CD14-positive monocyte (primary cell): ENCODE results near the gene CDH23. TPM values are rescaled to one million over a fixed set of nuclear protein-coding genes. Genes with fewer than 3 reads are reported as not detected.

Source experiments
- DNase-seq, 3 donors: peaks; one replicate each; pipeline ENCODE4 v3.0.0-alpha.2; 2011 to 2022
- H2AFZ ChIP-seq: 2 replicates; pipeline ENCODE4 v1.6.0; 2012; ENCODE audit warnings: mild to moderate bottlenecking, low read depth, low read length, inconsistent platforms; ENCODE audit not compliant: insufficient read depth, poor library complexity, severe bottlenecking
- H3K27ac ChIP-seq, 2 donors: 1 replicate in 1 of 2; 2 replicates in 1 of 2; pipeline ENCODE4 v1.5.1; 2012 to 2013; ENCODE audit warnings: low read length in 2 of 2, control low read depth in 1 of 2, inconsistent platforms in 1 of 2, low read depth in 1 of 2, mild to moderate bottlenecking in 1 of 2
- H3K27me3 ChIP-seq, 2 donors: one replicate each; pipeline versions ENCODE4 v1.6.0 to v1.6.1; 2011 to 2013; ENCODE audit warnings: low read length in 2 of 2; ENCODE audit not compliant: control insufficient read depth in 2 of 2, insufficient read depth in 2 of 2
- H3K36me3 ChIP-seq, 2 donors: replicated peaks in 1 of 2; 1 replicate in 1 of 2; 2 replicates in 1 of 2; pipeline versions ENCODE4 v1.5.1 to v1.6.1; 2012 to 2013; ENCODE audit warnings: low read length in 2 of 2, control low read depth in 1 of 2, inconsistent platforms in 1 of 2, mild to moderate bottlenecking in 1 of 2; ENCODE audit not compliant: insufficient read depth in 2 of 2, control insufficient read depth in 1 of 2
- H3K4me1 ChIP-seq, 2 donors: 1 replicate in 1 of 2; 2 replicates in 1 of 2; pipeline versions ENCODE4 v1.5.1 to v1.6.1; 2012 to 2013; ENCODE audit warnings: low read length in 2 of 2, control low read depth in 1 of 2, inconsistent platforms in 1 of 2, mild to moderate bottlenecking in 1 of 2, moderate library complexity in 1 of 2; ENCODE audit not compliant: insufficient read depth in 2 of 2, control insufficient read depth in 1 of 2
- H3K4me2 ChIP-seq: replicated peaks from 2 replicates; pipeline ENCODE3; 2012; ENCODE audit warnings: low read length, moderate library complexity, mild to moderate bottlenecking; ENCODE audit not compliant: poor library complexity, severe bottlenecking; ENCODE audit errors: extremely low read depth
- H3K4me3 ChIP-seq, 3 experiments: fragments of 200-600 bp in 1 of 3; sonication (generic) in 1 of 3; replicated peaks in 1 of 3; 1 replicate in 2 of 3; 2 replicates in 1 of 3; pipeline ENCODE4 v1.5.1; 2011 to 2013; ENCODE audit warnings: low read length in 3 of 3, mild to moderate bottlenecking in 3 of 3, control low read depth in 2 of 3, low read depth in 2 of 3, inconsistent platforms in 1 of 3, moderate library complexity in 1 of 3
- H3K79me2 ChIP-seq: 2 replicates; pipeline ENCODE4 v1.6.0; 2012; ENCODE audit warnings: mild to moderate bottlenecking, control low read depth, inconsistent platforms, low read length, moderate library complexity; ENCODE audit not compliant: insufficient read depth
- H3K9ac ChIP-seq: 2 replicates; pipeline ENCODE4 v1.6.0; 2017; ENCODE audit warnings: low read length, mild to moderate bottlenecking; ENCODE audit not compliant: insufficient read depth, poor library complexity, severe bottlenecking
- H3K9me3 ChIP-seq, 2 donors: replicated peaks in 1 of 2; 1 replicate in 1 of 2; 2 replicates in 1 of 2; pipeline versions ENCODE4 v1.5.1 to v1.6.1; 2012 to 2013; ENCODE audit warnings: low read length in 2 of 2, control low read depth in 1 of 2; ENCODE audit not compliant: control insufficient read depth in 1 of 2, insufficient read depth in 1 of 2
- H4K20me1 ChIP-seq: 2 replicates; pipeline ENCODE4 v1.6.0; 2012; ENCODE audit warnings: mild to moderate bottlenecking, low read length, control low read depth, moderate library complexity; ENCODE audit not compliant: insufficient read depth
- H3K27ac Mint-ChIP-seq, 7 donors: one replicate each; pipeline ENCODE4 v1.8.0; 2020; ENCODE audit warnings: mild to moderate bottlenecking in 7 of 7, mixed read lengths in 7 of 7, moderate library complexity in 6 of 7, inconsistent platforms in 2 of 7
- H3K27me3 Mint-ChIP-seq, 3 donors: one replicate each; pipeline ENCODE4 v1.8.0; 2021 to 2022; ENCODE audit warnings: low read depth in 3 of 3, mild to moderate bottlenecking in 3 of 3, mixed read lengths in 3 of 3, moderate library complexity in 3 of 3, inconsistent platforms in 1 of 3
- H3K36me3 Mint-ChIP-seq, 2 donors: one replicate each; pipeline ENCODE4 v1.8.0; 2020; ENCODE audit warnings: mixed read lengths in 2 of 2, inconsistent platforms in 1 of 2, mild to moderate bottlenecking in 1 of 2
- H3K4me1 Mint-ChIP-seq: one replicate; pipeline ENCODE4 v1.8.0; 2020; ENCODE audit warnings: mild to moderate bottlenecking, mixed read lengths
- H3K4me3 Mint-ChIP-seq, 2 donors: one replicate each; pipeline ENCODE4 v1.8.0; 2020; ENCODE audit warnings: mild to moderate bottlenecking in 2 of 2, mixed read lengths in 2 of 2, moderate library complexity in 1 of 2
- H3K9me3 Mint-ChIP-seq, 7 donors: one replicate each; pipeline ENCODE4 v1.8.0; 2020 to 2022; ENCODE audit warnings: mixed read lengths in 7 of 7, mild to moderate bottlenecking in 6 of 7, moderate library complexity in 6 of 7, inconsistent platforms in 2 of 7
- CTCF ChIP-seq: fragments of 200-600 bp; IDR thresholded peaks from one replicate; pipeline ENCODE4 v1.8.0; 2022; ENCODE audit warnings: antibody characterized with exemption, mild to moderate bottlenecking
- WGBS: methylation state at CpG from one replicate; pipeline ENCODE4 v1.1.5; 2013; ENCODE audit warnings: missing lambda C conversion rate; ENCODE audit not compliant: insufficient coverage; 5-methylcytosine and 5-hydroxymethylcytosine counted together
- intact Hi-C, 2 donors: fragments of 100-400 bp; cut with micrococcal nuclease; formaldehyde crosslinking; loops; one replicate each; pipeline versions ENCODE4 v1.15.0 to v1.15.1; 2023
- polyA plus RNA-seq, 3 donors: library from polyadenylated mRNA; depleted of rRNA in 1 of 3; unstranded in 2 of 3; stranded (reverse) in 1 of 3; fragments of 300-500 nt in 2 of 3; fragments of >200 nt in 1 of 3; fragmentation: Illumina TruSeq in 2 of 3; gene quantifications; 1 replicate in 2 of 3; 2 replicates in 1 of 3; pipeline ENCODE4 v1.2.3, GENCODE V29; 2012 to 2021

CDH23 gene
- polyA plus RNA-seq, 3 donors = 8.2 to 36.2 (median 10.5) TPM

- H3K9me3 Mint-ChIP-seq = no peaks in the 10 kb centered on the region
- no peaks in the 10 kb centered on the region for H3K36me3 Mint-ChIP-seq
- Histone ChIP-seq H3K9ac (no peak overlapping the region), H3K4me1 (peaks cover 20 to 23% of the 10 kb centered on the region in 2 donors), H2AFZ (no peak overlapping the region), H3K4me3 (no peak overlapping the region), H3K4me2 (no peak overlapping the region), H3K79me2 (no peaks in the 10 kb centered on the region), H4K20me1 (no peaks in the 10 kb centered on the region), H3K27ac (no peak overlapping the region), H3K9me3 (no peaks in the 10 kb centered on the region), H3K36me3 (no peaks in the 10 kb centered on the region), H3K27me3 (no peaks in the 10 kb centered on the region)
- intact Hi-C loops = no loop called here
- TF ChIP-seq CTCF = no peak
- no peaks in the 10 kb centered on the region for H3K27me3 Mint-ChIP-seq
- H3K4me3 Mint-ChIP-seq = no peak overlapping the region
- peaks cover 29% of the 10 kb centered on the region for H3K4me1 Mint-ChIP-seq
- WGBS = 58% methylated on average over 12 of the region's 12 CpGs
- peak overlapping the region in 2 of 7 donors; percentile 10 to 35 for H3K27ac Mint-ChIP-seq
- DNase-seq = peak in 1 of 3 donors; percentile 9
These were observed 224.8 kb downstream of the CDH23 start for GRCh38 chr10:71621231-71622153.

DNA sequence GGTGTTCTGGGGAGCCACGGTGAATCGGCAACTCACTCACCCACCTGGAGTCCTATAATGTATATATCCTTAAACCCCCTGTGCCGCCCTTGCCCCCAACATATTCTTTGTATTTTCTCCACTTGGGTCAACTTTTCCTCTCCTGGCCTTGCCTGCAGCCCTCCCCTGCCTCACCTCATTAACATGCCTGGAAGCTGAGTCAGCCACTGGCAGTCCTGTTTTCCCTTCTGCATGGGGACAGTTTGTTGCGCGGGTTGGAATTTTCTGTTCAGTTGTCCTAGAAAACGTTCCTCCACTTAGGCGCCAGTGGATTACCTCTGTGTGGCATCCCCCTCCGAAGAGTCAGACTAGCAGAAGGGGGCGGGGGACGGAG is 225.4 kb downstream of the CDH23 start:
- Mint-ChIP-seq H3K36me3 (no peaks in the 10 kb centered on the region), H3K4me1 (peaks cover 28% of the 10 kb centered on the region), H3K27me3 (no peaks in the 10 kb centered on the region), H3K27ac (no peak overlapping the region), H3K4me3 (no peak overlapping the region), H3K9me3 (no peaks in the 10 kb centered on the region)
- Histone ChIP-seq H3K27me3 (no peaks in the 10 kb centered on the region), H3K9ac (no peak overlapping the region), H3K36me3 (no peaks in the 10 kb centered on the region), H4K20me1 (no peaks in the 10 kb centered on the region), H3K4me3 (no peak overlapping the region), H3K4me1 (peaks cover 20 to 23% of the 10 kb centered on the region in 2 donors), H3K79me2 (no peaks in the 10 kb centered on the region), H3K9me3 (no peaks in the 10 kb centered on the region), H3K4me2 (no peak overlapping the region), H2AFZ (no peak overlapping the region), H3K27ac (no peak overlapping the region)
- WGBS = 98% methylated on average over 6 of the region's 10 CpGs
- intact Hi-C loops = no loop called here
- no peak for DNase-seq
- TF ChIP-seq CTCF = no peak
